GM12872 (cell line): ENCODE measurements around the gene PRKACG.

Experiments
- TF ChIP-seq, protein P1 (sequence below): IDR thresholded peaks from 3 replicates; pipeline ENCODE4 v1.5.1; 2011; ENCODE audit warnings: low read depth, mild to moderate bottlenecking, low read length, moderate library complexity; ENCODE audit not compliant: insufficient read depth

The PRKACG gene

GRCh38 chr9:69034071-69034470 lies 20.2 kb upstream of the PRKACG start:
- TF ChIP-seq, protein P1, sequence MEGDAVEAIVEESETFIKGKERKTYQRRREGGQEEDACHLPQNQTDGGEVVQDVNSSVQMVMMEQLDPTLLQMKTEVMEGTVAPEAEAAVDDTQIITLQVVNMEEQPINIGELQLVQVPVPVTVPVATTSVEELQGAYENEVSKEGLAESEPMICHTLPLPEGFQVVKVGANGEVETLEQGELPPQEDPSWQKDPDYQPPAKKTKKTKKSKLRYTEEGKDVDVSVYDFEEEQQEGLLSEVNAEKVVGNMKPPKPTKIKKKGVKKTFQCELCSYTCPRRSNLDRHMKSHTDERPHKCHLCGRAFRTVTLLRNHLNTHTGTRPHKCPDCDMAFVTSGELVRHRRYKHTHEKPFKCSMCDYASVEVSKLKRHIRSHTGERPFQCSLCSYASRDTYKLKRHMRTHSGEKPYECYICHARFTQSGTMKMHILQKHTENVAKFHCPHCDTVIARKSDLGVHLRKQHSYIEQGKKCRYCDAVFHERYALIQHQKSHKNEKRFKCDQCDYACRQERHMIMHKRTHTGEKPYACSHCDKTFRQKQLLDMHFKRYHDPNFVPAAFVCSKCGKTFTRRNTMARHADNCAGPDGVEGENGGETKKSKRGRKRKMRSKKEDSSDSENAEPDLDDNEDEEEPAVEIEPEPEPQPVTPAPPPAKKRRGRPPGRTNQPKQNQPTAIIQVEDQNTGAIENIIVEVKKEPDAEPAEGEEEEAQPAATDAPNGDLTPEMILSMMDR = no peak

DNA sequence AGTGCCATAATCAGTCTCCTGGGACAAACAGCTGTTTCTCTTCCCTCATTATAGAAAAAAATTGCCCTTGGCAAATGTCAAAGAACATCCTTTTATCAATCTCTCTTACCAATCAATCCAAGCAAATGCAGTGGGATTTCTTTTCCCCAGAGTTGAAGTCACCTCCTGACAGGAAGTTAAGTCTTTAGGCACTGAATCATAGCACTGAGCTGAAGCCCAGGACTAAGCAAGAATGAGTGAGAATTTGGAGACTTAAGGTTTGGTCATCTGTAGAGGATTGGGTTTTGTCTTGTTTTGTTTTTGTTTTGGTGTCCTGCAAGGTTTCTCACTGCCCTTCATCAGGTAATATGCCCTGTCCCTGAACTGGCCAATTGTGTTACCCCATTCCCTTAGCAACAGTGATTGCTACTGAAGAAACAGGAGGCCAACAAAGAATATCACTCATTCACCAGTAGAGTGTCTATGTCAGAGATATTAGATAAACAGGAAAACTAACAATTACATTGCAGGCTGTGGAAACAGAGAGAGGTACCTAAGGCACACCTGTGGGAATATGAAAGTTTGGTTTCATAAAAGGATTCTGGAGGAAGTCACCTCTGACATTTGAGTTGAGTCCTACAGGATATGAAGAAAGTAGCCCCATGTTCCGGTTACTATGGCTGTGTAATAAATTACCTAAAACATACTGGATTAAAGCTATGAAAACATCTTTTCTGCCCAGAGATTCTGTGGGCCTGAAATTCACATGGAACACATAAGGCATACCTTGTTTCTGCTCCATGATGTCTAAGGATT lies 17.1 kb upstream of the PRKACG start:
- TF ChIP-seq, protein P1 = no peak

DNA sequence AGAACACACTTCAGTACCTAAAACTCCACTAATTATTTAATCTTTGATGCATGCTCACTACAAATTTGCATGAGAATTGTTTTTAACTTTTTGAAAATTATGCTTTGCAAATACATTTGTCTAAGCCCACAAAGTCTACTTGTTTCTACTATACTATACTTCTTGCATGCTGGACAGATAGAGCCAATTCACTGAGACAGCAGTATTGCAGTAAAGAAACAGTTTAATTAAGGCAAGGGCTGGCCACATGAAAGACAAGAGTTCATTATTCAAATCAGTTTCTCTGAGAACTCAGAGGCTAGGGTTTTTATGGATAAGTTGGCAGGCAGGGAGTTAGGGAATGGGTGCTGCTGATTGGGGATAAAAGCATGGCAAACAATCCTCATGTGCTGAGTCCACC lies 15.6 kb upstream of the PRKACG start:
- TF ChIP-seq, protein P1 = no peak

DNA sequence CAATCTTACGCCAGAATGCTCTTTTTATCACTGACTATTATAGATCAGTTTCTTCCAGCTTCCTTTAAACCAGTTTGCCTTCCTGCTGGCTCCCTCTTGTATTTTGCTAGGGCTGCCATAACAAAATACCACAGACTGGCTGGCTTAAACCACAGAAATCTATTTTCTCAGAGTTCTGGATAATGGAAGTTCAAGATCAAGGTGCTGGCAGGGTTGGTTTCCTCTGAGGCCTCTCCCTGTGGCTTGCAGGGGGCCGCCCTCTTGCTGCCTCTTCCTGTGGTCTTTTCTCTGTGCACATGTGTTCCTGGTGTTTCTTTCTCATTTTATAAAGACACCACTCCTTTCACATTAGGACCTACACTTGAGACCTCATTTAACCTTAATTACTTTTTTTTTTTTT lies 14.8 kb upstream of the PRKACG start:
- TF ChIP-seq, protein P1 = no peak

DNA sequence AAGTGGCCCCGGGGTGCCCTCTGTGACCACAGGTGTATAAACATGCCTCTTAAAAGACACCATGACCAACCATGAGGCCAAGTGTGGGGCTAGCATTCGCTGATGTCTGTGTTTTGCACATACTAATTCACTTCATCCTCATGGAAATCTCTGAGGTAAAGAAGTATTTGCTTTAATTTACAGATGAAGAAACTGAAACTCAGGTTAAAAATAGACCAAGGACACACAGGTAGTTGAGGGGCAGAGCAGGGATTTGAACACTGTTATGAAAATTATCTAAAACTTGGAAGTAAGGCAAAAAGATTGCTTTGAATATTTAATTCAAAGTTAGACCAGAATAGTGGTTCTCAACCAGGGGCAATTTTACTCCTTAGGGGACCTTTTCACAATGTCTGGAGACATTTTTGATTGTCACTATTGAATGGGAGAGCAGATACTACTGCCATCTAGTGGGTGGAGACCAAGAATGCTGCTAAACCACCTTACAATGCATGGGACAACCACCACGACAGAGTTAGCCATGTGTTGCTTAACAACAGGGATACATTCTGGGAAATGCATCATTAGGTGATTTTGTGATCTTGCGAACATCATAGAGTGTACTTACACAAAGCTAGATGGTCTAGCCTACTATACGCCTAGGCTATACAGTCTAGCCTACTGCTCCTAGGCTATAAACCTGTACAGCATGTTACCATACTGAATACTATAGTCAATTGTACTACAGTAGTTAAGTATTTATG lies 13.6 kb upstream of the PRKACG start:
- TF ChIP-seq, protein P1 = peak; percentile 86

GRCh38 chr9:69023650-69024049 lies 9.7 kb upstream of the PRKACG start:
- TF ChIP-seq, protein P1 = no peak

DNA sequence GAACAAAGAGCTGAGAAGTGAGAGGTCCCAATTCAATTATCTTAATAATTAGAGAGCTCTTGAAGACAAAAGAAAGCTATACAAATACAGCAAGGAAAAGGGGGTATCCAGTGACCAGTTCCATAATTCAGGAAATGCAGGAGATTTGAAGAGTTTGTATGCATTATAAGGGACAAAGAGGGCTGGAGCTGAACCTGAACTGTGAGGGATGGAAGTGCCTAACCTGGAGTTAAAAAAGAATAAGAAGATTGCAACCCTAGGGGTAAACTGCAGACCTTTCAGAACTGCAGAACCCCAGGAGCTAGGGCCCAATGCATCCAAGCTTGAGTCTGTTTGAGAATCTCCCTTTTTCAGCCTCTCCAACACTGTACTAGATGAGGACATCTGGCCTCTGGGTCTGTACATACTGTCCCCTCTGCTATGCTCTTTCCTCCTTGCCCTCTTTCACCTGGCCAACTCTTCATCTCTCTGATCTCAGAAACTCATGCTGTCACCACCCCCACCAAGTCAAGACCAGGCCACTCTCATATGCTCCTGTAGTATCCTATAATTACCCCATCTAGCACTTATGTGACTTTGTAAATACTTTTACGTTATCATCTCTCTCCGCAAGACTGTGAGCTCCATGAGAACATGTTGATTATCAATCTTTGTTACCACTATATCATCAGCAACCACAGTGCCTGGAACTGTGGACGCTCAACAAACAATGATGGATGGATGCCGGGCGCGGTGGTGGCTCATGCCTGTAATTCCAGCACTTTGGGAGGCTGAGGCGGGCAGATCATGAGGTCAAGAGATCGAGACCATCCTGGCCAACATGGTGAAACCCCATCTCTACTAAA lies 6.6 kb upstream of the PRKACG start:
- TF ChIP-seq, protein P1 = no peak
